WTC11 (cell line): ENCODE measurements around the gene CUEDC1. TPM values are rescaled to one million over a fixed set of nuclear protein-coding genes. Genes with fewer than 3 reads are reported as not detected.

Experiments
- ATAC-seq: fragments of 200-7000 bp; cut with Tn5 transposase; 2 replicates; pipeline ENCODE4 v1.10.0; 2021; ENCODE audit warnings: mild to moderate bottlenecking, moderate library complexity
- CTCF ChIA-PET: fragments of 300-600 bp; sonication (Branson Sonifier 250); formaldehyde crosslinking; loops from one replicate; lab custom pipeline; 2021; ENCODE audit warnings: antibody characterized with exemption; lab: Charles Lee
- POLR2A ChIA-PET: fragments of 350-600 bp; sonication (Branson Sonifier 250); formaldehyde crosslinking; loops from one replicate; lab custom pipeline; 2021; ENCODE audit warnings: antibody characterized with exemption; lab: Charles Lee
- DNase-seq: peaks from one replicate; pipeline ENCODE4 v3.0.0; 2021; ENCODE audit warnings: low spot score
- H3K27ac Mint-ChIP-seq: 2 replicates; pipeline ENCODE4 v1.8.0; 2021; ENCODE audit warnings: mixed read lengths
- H3K27me3 Mint-ChIP-seq: 2 replicates; pipeline ENCODE4 v1.8.0; 2021; ENCODE audit warnings: low read depth, mild to moderate bottlenecking, moderate library complexity, mixed read lengths
- H3K36me3 Mint-ChIP-seq: 2 replicates; pipeline ENCODE4 v1.8.0; 2021; ENCODE audit warnings: mixed read lengths
- H3K4me1 Mint-ChIP-seq: 2 replicates; pipeline ENCODE4 v1.8.0; 2022; ENCODE audit warnings: mixed read lengths
- H3K4me3 Mint-ChIP-seq: 2 replicates; pipeline ENCODE4 v1.8.0; 2021; ENCODE audit warnings: mild to moderate bottlenecking, moderate library complexity, mixed read lengths
- H3K9me3 Mint-ChIP-seq: 2 replicates; pipeline ENCODE4 v1.8.0; 2021; ENCODE audit warnings: mixed read lengths
- ATF1 ChIP-seq: sonication (generic); formaldehyde crosslinking; IDR thresholded peaks from 2 replicates; pipeline ENCODE4 v1.8.1; 2023; ENCODE audit warnings: mild to moderate bottlenecking, moderate library complexity, missing genetic modification reagents
- E2F1 ChIP-seq: sonication (generic); formaldehyde crosslinking; IDR thresholded peaks from 2 replicates; pipeline ENCODE4 v1.8.0; 2022; ENCODE audit warnings: mild to moderate bottlenecking, missing genetic modification reagents
- ERG ChIP-seq: fragments of 250-450 bp; sonication (Bioruptor Pico); IDR thresholded peaks from 2 replicates; pipeline ENCODE4 v1.8.0; 2021; ENCODE audit warnings: mild to moderate bottlenecking
- ETV6 ChIP-seq: sonication (generic); formaldehyde crosslinking; IDR thresholded peaks from 2 replicates; pipeline ENCODE4 v1.8.1; 2022; ENCODE audit warnings: mild to moderate bottlenecking, missing genetic modification reagents
- FOXK1 ChIP-seq: sonication (generic); formaldehyde crosslinking; IDR thresholded peaks from 2 replicates; pipeline ENCODE4 v1.8.0; 2022; ENCODE audit warnings: mild to moderate bottlenecking, moderate library complexity, missing genetic modification reagents
- FOXP4 ChIP-seq: sonication (generic); formaldehyde crosslinking; IDR thresholded peaks from 2 replicates; pipeline ENCODE4 v1.8.0; 2022; ENCODE audit warnings: mild to moderate bottlenecking, missing genetic modification reagents
- HMGXB4 ChIP-seq: sonication (generic); formaldehyde crosslinking; IDR thresholded peaks from 2 replicates; pipeline ENCODE4 v1.8.1; 2023; ENCODE audit warnings: mild to moderate bottlenecking, moderate library complexity, missing genetic modification reagents
- IRF2 ChIP-seq: sonication (generic); formaldehyde crosslinking; IDR thresholded peaks from 2 replicates; pipeline ENCODE4 v1.8.0; 2022; ENCODE audit warnings: low read depth, missing genetic modification reagents, borderline replicate concordance
- MAX ChIP-seq: sonication (generic); formaldehyde crosslinking; IDR thresholded peaks from 2 replicates; pipeline ENCODE4 v1.8.0; 2022; ENCODE audit warnings: mild to moderate bottlenecking, missing genetic modification reagents
- MLX ChIP-seq: sonication (generic); formaldehyde crosslinking; IDR thresholded peaks from 2 replicates; pipeline ENCODE4 v1.8.1; 2023; ENCODE audit warnings: mild to moderate bottlenecking, missing genetic modification reagents, moderate library complexity
- NFE2L1 ChIP-seq: sonication (generic); formaldehyde crosslinking; IDR thresholded peaks from 2 replicates; pipeline ENCODE4 v1.8.1; 2023; ENCODE audit warnings: missing genetic modification reagents
- NR3C1 ChIP-seq: sonication (generic); formaldehyde crosslinking; conservative IDR thresholded peaks from 2 replicates; pipeline ENCODE4 v1.8.1; 2023; ENCODE audit warnings: low read depth, mild to moderate bottlenecking, missing genetic modification reagents
- TEAD4 ChIP-seq: sonication (generic); formaldehyde crosslinking; IDR thresholded peaks from 2 replicates; pipeline ENCODE4 v1.8.0; 2022; ENCODE audit warnings: mild to moderate bottlenecking, missing genetic modification reagents
- TP53 ChIP-seq: sonication (generic); formaldehyde crosslinking; IDR thresholded peaks from 2 replicates; pipeline ENCODE4 v1.8.1; 2023; ENCODE audit warnings: mild to moderate bottlenecking, missing genetic modification reagents
- USF2 ChIP-seq: sonication (generic); formaldehyde crosslinking; IDR thresholded peaks from 2 replicates; pipeline ENCODE4 v1.8.1; 2023; ENCODE audit warnings: mild to moderate bottlenecking, missing genetic modification reagents, moderate library complexity
- ZMAT4 ChIP-seq: fragments of 250-450 bp; sonication (Bioruptor Pico); IDR thresholded peaks from 2 replicates; pipeline ENCODE4 v1.9.0; 2021; ENCODE audit warnings: mild to moderate bottlenecking
- ZNF219 ChIP-seq: sonication (generic); formaldehyde crosslinking; IDR thresholded peaks from 2 replicates; pipeline ENCODE4 v1.8.0; 2023; ENCODE audit warnings: missing genetic modification reagents, mild to moderate bottlenecking, borderline replicate concordance
- ZNF263 ChIP-seq: sonication (generic); formaldehyde crosslinking; IDR thresholded peaks from 2 replicates; pipeline ENCODE4 v1.8.1; 2022; ENCODE audit warnings: low read depth, mild to moderate bottlenecking, moderate library complexity, missing genetic modification reagents
- ZNF423 ChIP-seq: fragments of 250-450 bp; sonication (Bioruptor Pico); IDR thresholded peaks from 2 replicates; pipeline ENCODE4 v2.1.2; 2022; ENCODE audit warnings: mild to moderate bottlenecking, moderate library complexity
- ZNF425 ChIP-seq: fragments of 250-450 bp; sonication (Bioruptor Pico); conservative IDR thresholded peaks from 2 replicates; pipeline ENCODE4 v1.9.0; 2021; ENCODE audit warnings: mild to moderate bottlenecking
- ZSCAN18 ChIP-seq: fragments of 250-450 bp; sonication (Bioruptor Pico); IDR thresholded peaks from 2 replicates; pipeline ENCODE4 v2.1.2; 2022; ENCODE audit warnings: mild to moderate bottlenecking, moderate library complexity
- total RNA-seq: library from RNA; stranded (reverse); gene quantifications from 3 replicates; pipeline ENCODE4 v1.2.3, GENCODE V29; 2021

CUEDC1 gene
- total RNA-seq, 1 experiment from 2014 or later = 12.2 TPM

- POLR2A ChIA-PET = interaction anchor here (0.6 kb wide), 1 partner anchor 212 kb away, joined by 3 read pairs; no protein-coding TSS in a partner anchor
- Mint-ChIP-seq H3K27me3 (peaks cover 41% of the 10 kb centered on the region), H3K27ac (no peak overlapping the region), H3K9me3 (no peaks in the 10 kb centered on the region), H3K4me1 (peaks cover 69% of the 10 kb centered on the region)
- TF ChIP-seq IRF2 (CRISPR knock-in tag) (no peak), FOXP4 (CRISPR knock-in tag) (no peak), ETV6 (no peak), TEAD4 (CRISPR knock-in tag) (no peak), MLX (CRISPR knock-in tag) (no peak), ERG (CRISPR knock-in tag) (no peak), ZNF425 (no peak), ZNF263 (no peak), E2F1 (CRISPR knock-in tag) (no peak), ZNF219 (no peak), ZMAT4 (CRISPR knock-in tag) (no peak)
- TF ChIP-seq, all 79 proteins: peak for 0
- ATAC-seq (no peak), DNase-seq (no peak)
- CTCF ChIA-PET = interaction anchor here (1.0 to 5.8 kb wide), 8 partner anchors 14 to 170 kb away, joined by 3 to 54 read pairs (median 6); no protein-coding TSS in a partner anchor
- Mint-ChIP-seq H3K4me3 (peak overlapping the region; percentile 74; the same call in 1 of the 2 replicates), H3K36me3 (no peaks in the 10 kb centered on the region)
Observed at GRCh38 chr17:57953219-57953618, 2.0 kb downstream of the CUEDC1 start.

- no peak overlapping the region for H3K27ac Mint-ChIP-seq
- no peaks in the 10 kb centered on the region for H3K9me3 Mint-ChIP-seq
- ChIA-PET CTCF (interaction anchor here (0.6 to 2.3 kb wide), 11 partner anchors 8 to 1049 kb away, joined by 3 to 11 read pairs (median 5); no protein-coding TSS in a partner anchor), POLR2A (no interaction called here)
- no peaks in the 10 kb centered on the region for H3K36me3 Mint-ChIP-seq
- H3K4me1 Mint-ChIP-seq = peaks cover 65% of the 10 kb centered on the region
- DNase-seq = no peak
- H3K27me3 Mint-ChIP-seq = peaks cover 18% of the 10 kb centered on the region
- no peak for ATAC-seq
- no peak overlapping the region for H3K4me3 Mint-ChIP-seq
- TF ChIP-seq IRF2 (CRISPR knock-in tag) (no peak), ATF1 (CRISPR knock-in tag) (no peak), TP53 (CRISPR knock-in tag) (no peak), NR3C1 (CRISPR knock-in tag) (no peak), MAX (no peak), USF2 (CRISPR knock-in tag) (no peak), ERG (CRISPR knock-in tag) (no peak), ZNF219 (no peak), NFE2L1 (CRISPR knock-in tag) (no peak), ZNF423 (CRISPR knock-in tag) (no peak), HMGXB4 (no peak), FOXK1 (no peak), ZSCAN18 (CRISPR knock-in tag) (no peak)
Observed at GRCh38 chr17:57949649-57950048, 5.6 kb downstream of the CUEDC1 start.
